GM12878 (cell line): ENCODE results near the gene RRP36. TPM values are rescaled to one million over a fixed set of nuclear protein-coding genes. Genes with fewer than 3 reads are reported as not detected.

Source experiments
- ATAC-seq: fragments of 200-7000 bp; cut with Tn5 transposase; 3 replicates; pipeline ENCODE4 v1.9.1; 2020; ENCODE audit warnings: mild to moderate bottlenecking, moderate library complexity
- BruUV-seq: library from RNA; stranded (reverse); fragments of 400-500 nt; replicated peaks from 2 replicates; lab custom pipeline; 2021; lab: Mats Ljungman, UMichigan
- CTCF ChIA-PET: fragments of 300-600 bp; sonication (Branson Sonifier 250); formaldehyde crosslinking; extraction: SDS; loops from one replicate; lab custom pipeline; 2021; ENCODE audit warnings: inconsistent platforms; lab: Yijun Ruan, JAX
- POLR2A ChIA-PET: fragments of 350-600 bp; formaldehyde crosslinking; extraction: SDS; loops from one replicate; lab custom pipeline; 2021; ENCODE audit warnings: inconsistent platforms; lab: Charles Lee
- RAD21 ChIA-PET: fragments of 300-600 bp; sonication (Branson Sonifier 250); formaldehyde crosslinking; loops from one replicate; lab custom pipeline; 2023; ENCODE audit warnings: antibody characterized with exemption; ENCODE audit not compliant: unreplicated experiment; lab: Charles Lee
- SMC1A ChIA-PET: fragments of 300-600 bp; sonication (Branson Sonifier 250); formaldehyde crosslinking; loops from one replicate; lab custom pipeline; 2023; ENCODE audit not compliant: unreplicated experiment, uncharacterized antibody; lab: Charles Lee
- DNase-seq: peaks from one replicate; pipeline ENCODE4 v3.0.0-alpha.2; 2011; ENCODE audit warnings: low read depth, low spot score
- FAIRE-seq: peaks from 3 replicates; lab custom pipeline; 2011; peaks lifted over from hg19 to GRCh38; lab: Jason Lieb, UNC
- H2AFZ ChIP-seq: 2 replicates; pipeline ENCODE4 v1.6.0; 2011; ENCODE audit warnings: low read depth, low read length, control low read depth; ENCODE audit not compliant: control insufficient read depth
- H3K27ac ChIP-seq: 2 replicates; pipeline ENCODE4 v1.5.1; 2011; ENCODE audit warnings: control low read depth; ENCODE audit not compliant: control insufficient read depth, insufficient read depth
- H3K27me3 ChIP-seq, 2 experiments: replicated peaks in 1 of 2; 2 replicates each; pipeline versions ENCODE4 v1.6.0 to v1.6.1; 2011; ENCODE audit warnings: low read length in 1 of 2; ENCODE audit not compliant: control insufficient read depth in 2 of 2, insufficient read depth in 2 of 2
- H3K36me3 ChIP-seq, 2 experiments: 2 replicates each; pipeline ENCODE4 v1.5.1; 2011; ENCODE audit warnings: low read length in 1 of 2; ENCODE audit not compliant: control insufficient read depth in 2 of 2, insufficient read depth in 2 of 2
- H3K4me1 ChIP-seq: 2 replicates; pipeline ENCODE4 v1.6.1; 2011; ENCODE audit warnings: mild to moderate bottlenecking, low read length, moderate library complexity, mixed read lengths; ENCODE audit not compliant: control insufficient read depth, insufficient read depth
- H3K4me2 ChIP-seq: 2 replicates; pipeline ENCODE4 v1.6.0; 2011; ENCODE audit warnings: control low read depth; ENCODE audit not compliant: control insufficient read depth, insufficient read depth
- H3K4me3 ChIP-seq: fragments of 200-600 bp; sonication (generic); 2 replicates; pipeline ENCODE4 v1.5.1; 2016
- H3K79me2 ChIP-seq: 2 replicates; pipeline ENCODE4 v1.6.0; 2011; ENCODE audit warnings: low read length; ENCODE audit not compliant: control insufficient read depth, insufficient read depth
- H3K9ac ChIP-seq: 2 replicates; pipeline ENCODE4 v1.8.0; 2011; ENCODE audit warnings: low read length, control low read depth, mixed read lengths; ENCODE audit not compliant: control insufficient read depth, insufficient read depth
- H3K9me3 ChIP-seq: replicated peaks from 3 replicates; pipeline ENCODE4 v1.5.1; 2011; ENCODE audit warnings: mild to moderate bottlenecking, low read length; ENCODE audit not compliant: control insufficient read depth, insufficient read depth
- H4K20me1 ChIP-seq: 2 replicates; pipeline ENCODE4 v1.6.0; 2011; ENCODE audit not compliant: control insufficient read depth, insufficient read depth
- JUND ChIP-seq: IDR thresholded peaks from 2 replicates; pipeline ENCODE4 v1.6.1; 2012; ENCODE audit warnings: low read depth, mild to moderate bottlenecking, low read length, improper control_type of control experiment, moderate library complexity
- RCOR1 ChIP-seq: conservative IDR thresholded peaks from 2 replicates; pipeline ENCODE4 v1.6.1; 2012; ENCODE audit warnings: low read depth, low read length, improper control_type of control experiment
- SREBF2 ChIP-seq: IDR thresholded peaks from 2 replicates; pipeline ENCODE4 v1.6.1; 2012; ENCODE audit warnings: mild to moderate bottlenecking, low read length
- YY1 ChIP-seq: IDR thresholded peaks from 2 replicates; pipeline ENCODE4 v1.6.1; 2011; ENCODE audit warnings: low read depth, mild to moderate bottlenecking, low read length
- ZNF217 ChIP-seq: fragments of 450-650 bp; IDR thresholded peaks from 2 replicates; pipeline ENCODE4 v1.6.1; 2017; ENCODE audit warnings: antibody characterized with exemption, mild to moderate bottlenecking
- WGBS: methylation state at CpG from one replicate; pipeline ENCODE4 v1.1.6; 2016; ENCODE audit warnings: low lambda C conversion rate; ENCODE audit not compliant: insufficient replicate concordance, insufficient coverage; ENCODE audit errors: missing lambda C conversion rate; 5-methylcytosine and 5-hydroxymethylcytosine counted together
- in situ Hi-C: fragments of 300-500 bp; cut with MboI; formaldehyde crosslinking; loops from 9 replicates; pipeline ENCODE4 v1.14.3; 2018; ENCODE audit warnings: mixed read lengths
- intact Hi-C: fragments of 100-400 bp; cut with micrococcal nuclease; formaldehyde crosslinking; loops from one replicate; pipeline ENCODE4 v1.14.2; 2022; ENCODE audit not compliant: unreplicated experiment
- polyA plus RNA-seq, 11 experiments: library from polyadenylated mRNA; depleted of rRNA in 4 of 11; unstranded in 6 of 11; stranded (reverse) in 5 of 11; fragments of >200 nt; fragmentation: Nextera tagmentation in 4 of 11; fragmentation: Illumina TruSeq in 1 of 11; extraction: Ambion mirVana in 4 of 11; extraction: Trizol in 1 of 11; gene quantifications; 1 replicate in 1 of 11; 2 replicates in 10 of 11; pipeline versions ENCODE4 v1.2.1 to v1.2.3, GENCODE V29; 2011 to 2016; ENCODE audit warnings: inconsistent platforms in 2 of 11, missing spikeins in 2 of 11, low read depth in 1 of 11
- total RNA-seq, 4 experiments: library from RNA; depleted of rRNA in 3 of 4; stranded (reverse); fragments of >200 nt in 3 of 4; fragmentation: Illumina TruSeq in 1 of 4; extraction: Trizol in 1 of 4; gene quantifications; 2 replicates each; pipeline versions ENCODE4 v1.2.1 to v1.2.3, GENCODE V29; 2013 to 2021
- TF ChIP-seq, protein P1 (sequence below): IDR thresholded peaks from 2 replicates; pipeline ENCODE4 v1.6.1; 2011; ENCODE audit warnings: low read depth, mild to moderate bottlenecking, low read length, moderate library complexity, borderline replicate concordance; ENCODE audit errors: extremely low read depth

The RRP36 gene
- total and polyA plus RNA-seq, 10 of the 15 experiments (the other 5 are each of a cell fraction or from before 2014, with no cell fraction given), result 17.6 to 101 (median 69.7) TPM

DNA sequence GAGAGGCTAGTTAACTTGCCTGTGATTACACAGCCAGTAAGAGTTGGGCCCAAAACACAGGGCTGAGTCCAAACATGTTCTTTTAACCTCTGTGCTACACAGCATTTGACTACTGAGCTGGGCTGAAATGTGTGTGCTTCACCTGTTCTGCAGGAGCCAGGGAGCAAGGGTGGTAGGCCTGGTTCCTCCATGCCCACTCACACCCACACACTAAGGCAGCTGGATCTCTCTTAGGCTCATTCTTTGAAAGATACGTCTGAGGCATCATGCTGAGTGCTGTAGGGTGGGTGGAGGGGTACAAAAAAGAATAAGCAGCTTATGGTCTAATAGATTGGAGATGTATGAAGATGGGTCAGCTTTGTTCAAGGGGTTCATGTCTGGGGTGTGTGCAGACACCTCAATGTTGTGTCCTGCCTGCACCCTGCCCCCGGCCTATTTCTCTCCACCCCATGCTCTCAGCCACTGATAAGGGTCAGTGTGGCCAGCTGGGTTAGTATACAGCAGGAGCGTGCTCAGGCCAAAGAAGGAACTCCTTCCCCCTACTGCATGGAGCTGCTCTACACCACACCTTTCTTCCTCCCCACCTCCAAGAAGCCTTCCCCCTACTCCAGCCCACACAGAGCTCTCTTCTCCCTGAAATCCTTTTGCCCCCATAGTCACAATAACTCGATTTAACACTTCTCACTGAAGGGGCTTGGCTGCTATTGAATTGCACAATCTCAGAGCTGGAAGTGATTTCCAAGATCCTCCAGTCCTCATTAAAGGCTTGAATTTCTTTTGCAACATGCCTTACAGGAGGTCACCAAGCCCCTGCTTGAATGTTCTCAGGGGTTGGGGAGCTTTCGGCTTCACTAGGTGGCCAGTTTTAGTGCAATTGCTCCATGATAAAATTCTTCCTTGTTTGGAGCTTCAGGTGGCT, 33.6 kb upstream of the RRP36 start:
- H2AFZ ChIP-seq, result no peak overlapping the region
- ChIA-PET POLR2A (interaction anchor here (0.5 to 2.5 kb wide), 9 partner anchors 8 to 469 kb away, joined by 3 to 10 read pairs (median 4); partner anchors contain the start of genes KLHDC3, MEA1 and PEX6), SMC1A (interaction anchor here (0.7 to 1.5 kb wide), 6 partner anchors 11 to 159 kb away, joined by 3 to 6 read pairs (median 3); no protein-coding TSS in a partner anchor), RAD21 (interaction anchor here (0.6 kb wide), 1 partner anchor 95 kb away, joined by 3 read pairs; no protein-coding TSS in a partner anchor), CTCF (interaction anchor here (1.0 to 1.2 kb wide), 3 partner anchors 29 to 86 kb away, joined by 3 to 4 read pairs (median 3); no protein-coding TSS in a partner anchor)
- H4K20me1 ChIP-seq, result no peaks in the 10 kb centered on the region
- H3K27me3 ChIP-seq, result no peaks in the 10 kb centered on the region
- H3K79me2 ChIP-seq, result peaks cover 14% of the 10 kb centered on the region
- in situ Hi-C loops (no loop called here), intact Hi-C loops (no loop called here)
- TF ChIP-seq JUND (no peak), YY1 (no peak), RCOR1 (no peak), SREBF2 (no peak), ZNF217 (no peak)
- TF ChIP-seq, protein P1, sequence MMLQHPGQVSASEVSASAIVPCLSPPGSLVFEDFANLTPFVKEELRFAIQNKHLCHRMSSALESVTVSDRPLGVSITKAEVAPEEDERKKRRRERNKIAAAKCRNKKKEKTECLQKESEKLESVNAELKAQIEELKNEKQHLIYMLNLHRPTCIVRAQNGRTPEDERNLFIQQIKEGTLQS, result no peak
- no TSS peak for BruUV-seq
- H3K9ac ChIP-seq, result no peak overlapping the region
- peaks cover 2 to 8% of the 10 kb centered on the region in 2 experiments; a peak in 2 of 4 replicates for H3K36me3 ChIP-seq
- H3K4me3 ChIP-seq, result no peak overlapping the region
- peak overlapping the region; percentile 6 for H3K4me2 ChIP-seq
- FAIRE-seq (no peak), ATAC-seq (no peak), DNase-seq (no peak)
- H3K4me1 ChIP-seq, result peaks cover 16% of the 10 kb centered on the region
- H3K27ac ChIP-seq, result no peak overlapping the region
- WGBS, result 76% methylated on average over 5 of the region's 5 CpGs
- H3K9me3 ChIP-seq, result no peaks in the 10 kb centered on the region
